Measurements from ENCODE around the gene VASP.

Gene VASP

GRCh38 chr19:45547965-45548609 lies 40.8 kb downstream of the VASP start:
- no peak for DNase-seq (ENCODE audit: low read depth, low spot score)

- DNase-seq (ENCODE audit: low read depth, low spot score): no peak
Observed at GRCh38 chr19:45553464-45553863, 46.2 kb downstream of the VASP start.

- DNase-seq (ENCODE audit: low read depth, low spot score): no peak
Observed at GRCh38 chr19:45554481-45554880, 47.2 kb downstream of the VASP start.

GRCh38 chr19:45556835-45557234 lies 49.6 kb downstream of the VASP start:
- no peak for DNase-seq (ENCODE audit: low read depth, low spot score)

GRCh38 chr19:45558399-45558878 lies 51.2 kb downstream of the VASP start:
- DNase-seq (ENCODE audit: low read depth, low spot score): peak; percentile 24

GRCh38 chr19:45560038-45560437 lies 52.8 kb downstream of the VASP start:
- no peak for DNase-seq (ENCODE audit: low read depth, low spot score)

GRCh38 chr19:45560686-45561085 lies 53.4 kb downstream of the VASP start:
- no peak for DNase-seq (ENCODE audit: low read depth, low spot score)

- no peak for DNase-seq (ENCODE audit: low read depth, low spot score)
Observed at GRCh38 chr19:45564131-45564780, 57.0 kb downstream of the VASP start.

GRCh38 chr19:45567609-45568008 lies 60.3 kb downstream of the VASP start:
- DNase-seq (ENCODE audit: low read depth, low spot score): no peak

GRCh38 chr19:45568732-45569131 lies 61.5 kb downstream of the VASP start:
- DNase-seq (ENCODE audit: low read depth, low spot score): no peak

GRCh38 chr19:45569619-45570421 lies 62.5 kb downstream of the VASP start:
- DNase-seq (ENCODE audit: low read depth, low spot score): peak; percentile 27

GRCh38 chr19:45571457-45572220 lies 64.4 kb downstream of the VASP start:
- no peak for DNase-seq (ENCODE audit: low read depth, low spot score)

GRCh38 chr19:45574526-45574925 lies 67.2 kb downstream of the VASP start:
- DNase-seq (ENCODE audit: low read depth, low spot score): no peak

- DNase-seq (ENCODE audit: low read depth, low spot score): no peak
Observed at GRCh38 chr19:45575216-45575615, 67.9 kb downstream of the VASP start.
